GM21529 (cell line): ENCODE data around the gene LMF2.
"Not testable (repeated sequence)": the region's sequence is repeated elsewhere in the genome, so short reads cannot be mapped to it uniquely, and the experiment has no call there.

Experiments used
- ATAC-seq: cut with Tn5 transposase; IDR thresholded peaks from one replicate; pipeline ENCODE4 v1.9.1; 2021; ENCODE audit not compliant: unreplicated experiment

LMF2 gene, protein sequence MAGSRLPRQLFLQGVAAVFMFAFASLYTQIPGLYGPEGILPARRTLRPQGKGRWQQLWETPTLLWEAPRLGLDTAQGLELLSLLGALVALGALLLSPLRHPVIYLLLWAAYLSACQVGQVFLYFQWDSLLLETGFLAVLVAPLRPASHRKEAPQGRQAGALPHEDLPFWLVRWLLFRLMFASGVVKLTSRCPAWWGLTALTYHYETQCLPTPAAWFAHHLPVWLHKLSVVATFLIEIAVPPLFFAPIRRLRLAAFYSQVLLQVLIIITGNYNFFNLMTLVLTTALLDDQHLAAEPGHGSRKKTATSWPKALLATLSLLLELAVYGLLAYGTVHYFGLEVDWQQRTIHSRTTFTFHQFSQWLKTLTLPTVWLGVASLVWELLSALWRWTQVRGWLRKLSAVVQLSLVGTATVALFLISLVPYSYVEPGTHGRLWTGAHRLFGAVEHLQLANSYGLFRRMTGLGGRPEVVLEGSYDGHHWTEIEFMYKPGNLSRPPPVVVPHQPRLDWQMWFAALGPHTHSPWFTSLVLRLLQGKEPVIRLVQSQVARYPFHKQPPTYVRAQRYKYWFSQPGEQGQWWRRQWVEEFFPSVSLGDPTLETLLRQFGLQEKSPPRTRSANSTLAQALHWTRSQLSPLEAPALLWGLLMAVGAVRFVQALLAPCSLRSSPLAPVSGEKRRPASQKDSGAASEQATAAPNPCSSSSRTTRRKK

DNA sequence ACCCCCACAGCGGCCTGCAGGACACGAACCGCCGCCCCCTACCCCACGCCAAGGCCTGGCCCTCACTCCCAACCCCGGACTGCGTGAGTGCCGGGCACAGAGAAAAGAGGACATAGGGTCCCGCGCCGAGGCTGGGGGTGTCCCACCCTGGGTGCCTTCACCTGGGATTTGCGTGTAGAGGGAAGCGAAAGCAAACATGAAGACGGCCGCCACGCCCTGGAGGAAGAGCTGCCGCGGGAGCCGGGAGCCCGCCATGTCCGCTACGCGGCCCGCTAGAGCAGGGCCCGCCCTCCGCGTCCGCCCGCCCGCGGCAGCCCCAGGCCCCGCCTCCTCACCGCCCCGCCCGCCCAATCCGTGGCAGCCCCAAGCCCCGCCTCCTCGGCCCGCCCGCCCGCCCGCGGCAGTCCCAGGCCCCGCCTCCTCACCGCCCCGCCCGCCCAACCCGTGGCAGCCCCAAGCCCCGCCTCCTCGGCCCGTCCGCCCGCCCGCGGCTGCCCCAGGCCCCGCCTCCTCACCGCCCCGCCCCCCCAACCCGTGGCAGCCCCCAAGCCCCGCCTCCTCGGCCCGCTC lies at the start of gene LMF2:
TSS of gene LMF2 (minus strand) at position 282 of the 570 bp plus-strand sequence. CDS start at position 255, 27 bp downstream.
- ATAC-seq = peak; percentile 55

- ATAC-seq = no peak
Measured at GRCh38 chr22:50556703-50557102, 49.2 kb upstream of the LMF2 start.

DNA sequence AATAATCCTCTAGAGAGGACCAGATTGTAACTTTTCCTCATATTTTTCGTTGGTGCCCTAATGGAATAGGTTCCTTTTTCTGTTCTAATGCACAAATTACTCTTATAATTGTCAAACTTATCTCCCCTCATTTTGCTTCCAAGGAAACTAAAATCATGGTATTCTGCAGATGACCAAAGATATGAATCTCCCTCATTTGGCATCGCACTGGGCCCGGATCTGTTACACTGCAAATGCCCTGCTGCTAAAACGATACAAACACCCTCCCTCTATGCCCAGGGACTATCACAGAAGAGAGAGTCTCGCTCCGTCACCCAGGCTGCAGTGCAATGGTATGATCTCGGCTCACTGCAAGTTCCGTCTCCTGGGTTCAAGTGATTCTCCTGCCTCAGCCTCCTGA lies 45.8 kb upstream of the LMF2 start:
- ATAC-seq = no peak

- ATAC-seq = no peak
Measured at GRCh38 chr22:50551160-50551752, 43.8 kb upstream of the LMF2 start.

- no peak for ATAC-seq
Measured at GRCh38 chr22:50550395-50550794, 42.9 kb upstream of the LMF2 start.

DNA sequence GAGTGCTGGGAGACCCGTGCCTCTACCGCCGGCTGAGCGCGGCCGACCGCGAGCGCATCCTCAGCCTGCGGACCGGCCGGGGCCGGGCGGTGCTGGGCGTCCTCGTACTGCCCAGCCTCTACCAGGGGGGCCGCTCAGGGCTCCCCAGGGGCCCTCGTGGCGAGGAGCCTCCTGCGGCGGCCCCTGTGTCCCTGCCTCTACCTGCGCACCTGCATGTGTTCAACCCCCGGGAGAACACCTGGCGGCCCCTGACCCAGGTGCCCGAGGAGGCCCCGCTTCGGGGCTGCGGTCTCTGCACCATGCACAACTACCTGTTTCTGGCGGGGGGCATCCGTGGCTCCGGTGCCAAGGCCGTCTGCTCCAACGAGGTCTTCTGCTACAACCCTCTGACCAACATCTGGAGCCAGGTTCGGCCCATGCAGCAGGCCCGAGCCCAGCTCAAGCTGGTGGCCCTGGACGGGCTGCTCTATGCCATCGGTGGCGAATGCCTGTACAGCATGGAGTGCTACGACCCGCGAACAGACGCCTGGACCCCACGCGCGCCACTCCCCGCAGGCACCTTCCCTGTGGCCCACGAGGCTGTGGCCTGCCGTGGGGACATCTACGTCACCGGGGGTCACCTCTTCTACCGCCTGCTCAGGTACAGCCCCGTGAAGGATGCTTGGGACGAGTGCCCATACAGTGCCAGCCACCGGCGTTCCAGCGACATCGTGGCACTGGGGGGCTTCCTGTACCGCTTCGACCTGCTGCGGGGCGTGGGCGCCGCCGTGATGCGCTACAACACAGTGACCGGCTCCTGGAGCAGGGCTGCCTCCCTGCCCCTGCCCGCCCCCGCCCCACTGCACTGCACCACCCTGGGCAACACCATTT lies 41.7 kb upstream of the LMF2 start:
- ATAC-seq = no peak

DNA sequence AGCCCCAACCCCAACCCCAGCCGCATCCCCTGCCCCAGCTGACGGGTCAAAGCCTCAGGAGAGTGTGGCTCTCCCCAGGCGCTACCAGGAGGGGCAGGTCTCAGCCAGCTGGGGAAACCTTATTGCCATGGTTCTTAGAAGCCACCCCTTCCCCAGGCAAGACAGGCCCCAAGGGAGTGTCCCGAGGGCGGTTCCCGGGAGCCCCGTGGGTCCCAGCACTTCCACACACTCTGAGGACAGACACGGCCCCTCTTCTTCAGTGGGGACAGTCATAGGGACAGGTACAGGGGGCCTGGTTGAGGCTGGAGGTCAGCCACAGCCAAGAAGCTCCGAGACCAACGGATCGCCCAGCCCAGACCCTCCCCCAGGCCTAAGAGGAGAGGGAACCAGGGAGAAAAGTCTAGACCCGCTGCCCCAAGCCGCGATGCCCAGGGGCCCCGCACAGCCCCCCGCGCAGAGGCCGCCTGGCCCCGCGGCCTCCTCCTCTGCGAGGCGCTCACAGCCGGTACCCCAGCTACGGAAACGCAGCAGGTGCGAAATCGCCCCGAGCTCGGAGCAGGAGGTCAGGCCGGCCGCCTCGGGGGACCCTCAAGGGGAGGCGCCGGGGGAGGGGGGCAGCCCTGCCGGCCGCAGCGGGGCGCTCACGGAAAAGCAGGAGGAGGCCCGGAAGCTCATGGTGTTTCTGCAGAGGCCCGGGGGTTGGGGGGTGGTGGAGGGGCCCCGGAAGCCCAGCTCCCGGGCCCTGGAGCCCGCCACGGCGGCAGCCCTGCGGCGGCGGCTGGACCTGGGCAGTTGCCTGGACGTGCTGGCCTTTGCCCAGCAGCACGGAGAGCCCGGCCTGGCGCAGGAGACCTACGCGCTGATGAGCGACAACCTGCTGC lies 40.8 kb upstream of the LMF2 start:
- no peak for ATAC-seq

DNA sequence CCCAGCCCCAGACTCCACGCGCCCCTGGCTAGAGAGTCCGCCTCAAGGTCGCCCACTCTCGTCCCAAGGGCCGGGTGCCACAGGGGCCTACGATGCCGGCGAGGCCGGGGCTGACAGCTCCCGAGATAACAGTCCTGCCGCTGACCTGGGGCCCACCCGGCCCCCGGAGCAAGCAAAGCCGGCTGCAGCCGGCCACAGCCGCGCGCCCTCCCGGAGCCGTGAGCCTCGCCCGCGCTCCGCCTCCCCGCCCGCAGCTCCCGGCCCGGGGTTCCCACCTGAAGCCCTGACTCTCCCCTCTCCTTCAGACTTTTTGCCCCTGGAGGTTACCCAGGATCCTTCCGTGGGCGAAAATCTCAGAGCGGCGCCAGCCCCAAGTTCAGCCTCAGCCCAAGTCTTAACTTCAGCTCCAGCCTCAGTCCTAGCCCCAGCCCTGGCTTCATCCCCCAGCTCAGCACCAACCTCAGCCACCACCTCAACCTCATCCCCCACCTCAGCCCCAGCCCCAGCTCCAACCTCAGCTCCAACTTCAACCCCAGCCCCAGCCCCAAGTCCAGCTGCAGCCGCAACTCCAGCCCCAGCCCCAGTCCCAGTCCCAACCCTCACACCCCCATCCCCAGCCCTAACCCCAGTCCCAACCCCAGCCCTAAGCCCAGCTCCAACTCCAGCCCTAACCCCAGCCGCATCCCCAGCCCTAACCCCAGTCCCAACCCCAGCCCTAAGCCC lies 39.9 kb upstream of the LMF2 start:
- no peak for ATAC-seq

DNA sequence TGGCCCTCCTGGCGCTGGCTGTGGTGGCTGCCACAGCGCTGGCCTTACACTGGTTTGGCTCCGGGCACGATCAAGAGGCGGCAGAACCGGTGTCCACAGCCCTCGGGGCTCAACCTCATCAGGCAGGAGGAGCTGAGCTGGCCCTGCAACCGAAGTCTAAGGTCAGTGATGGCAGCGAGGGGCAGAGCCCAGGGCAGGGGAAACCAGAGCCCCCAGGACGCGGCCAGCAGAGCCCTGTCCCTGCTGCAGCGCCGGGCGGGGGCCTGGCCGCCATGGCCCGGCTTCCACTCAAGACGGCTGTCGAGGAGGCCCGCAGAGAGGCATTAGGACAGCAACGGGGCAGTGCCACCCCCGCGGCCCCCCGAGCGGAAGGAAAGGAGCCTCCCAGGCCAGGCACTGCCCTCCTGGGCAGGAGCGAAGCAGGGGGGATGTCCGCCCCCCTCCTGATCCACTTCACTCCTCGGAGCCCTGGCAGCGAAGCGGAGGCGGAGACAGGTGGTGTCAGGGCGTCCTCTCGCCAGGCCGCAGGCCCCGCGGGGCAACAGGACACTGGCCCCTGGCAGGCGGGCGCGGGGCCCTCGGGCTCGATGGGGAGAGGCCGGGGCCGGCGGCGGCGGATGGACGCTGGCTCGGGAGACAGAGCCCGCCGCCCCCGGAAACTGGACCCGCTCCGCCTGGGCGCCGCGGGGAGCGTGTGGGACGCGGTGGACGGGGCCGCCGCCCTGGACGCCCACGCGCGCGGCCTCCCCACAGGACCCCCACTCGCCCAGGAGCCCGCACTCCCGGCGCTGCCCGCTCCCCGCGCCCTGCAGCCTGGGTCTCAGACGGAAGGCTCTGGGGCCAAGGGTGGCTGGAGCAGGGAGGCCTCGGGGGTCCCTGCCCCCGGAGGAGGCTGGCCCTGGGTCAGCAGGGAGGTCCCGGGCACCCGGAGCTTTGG lies 39.1 kb upstream of the LMF2 start:
- no peak for ATAC-seq

- no peak for ATAC-seq
Measured at GRCh38 chr22:50545522-50546325, 38.2 kb upstream of the LMF2 start, which contains the start of gene KLHDC7B. Gene KLHDC7B (plus strand): TSS chr22:50545899. CDS start chr22:50546244, 345 bp downstream.

DNA sequence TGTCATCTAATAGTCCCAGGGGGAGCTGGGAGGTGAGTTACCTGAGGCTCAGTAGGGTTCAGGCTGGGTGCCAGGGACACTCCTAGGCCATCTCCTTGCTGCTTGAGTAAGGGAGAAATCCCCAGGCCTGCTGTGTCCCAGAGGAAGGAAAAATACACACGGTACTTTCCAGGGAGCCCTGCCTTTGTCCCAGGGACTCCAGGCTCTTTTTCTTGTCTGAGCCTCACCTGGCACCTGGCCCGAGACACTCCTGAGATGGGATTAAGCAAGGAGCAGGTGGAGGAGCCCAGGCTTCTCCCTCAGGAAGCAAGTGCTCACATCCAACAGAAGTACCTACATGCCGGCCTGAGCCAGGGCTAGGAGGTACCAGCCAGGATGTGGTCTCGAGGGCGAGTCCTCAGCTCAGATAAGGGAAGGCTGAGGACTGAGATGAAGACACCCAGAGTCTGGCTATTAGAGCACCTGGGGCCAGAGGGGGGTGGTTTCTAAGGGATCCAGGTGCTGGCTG lies 37.3 kb upstream of the LMF2 start:
- no peak for ATAC-seq

GRCh38 chr22:50544078-50544745 lies 36.7 kb upstream of the LMF2 start:
- no peak for ATAC-seq

GRCh38 chr22:50542416-50542927 lies 35.0 kb upstream of the LMF2 start:
- no peak for ATAC-seq

- not testable (repeated sequence) for ATAC-seq
Measured at GRCh38 chr22:50541667-50542026, 34.1 kb upstream of the LMF2 start.

DNA sequence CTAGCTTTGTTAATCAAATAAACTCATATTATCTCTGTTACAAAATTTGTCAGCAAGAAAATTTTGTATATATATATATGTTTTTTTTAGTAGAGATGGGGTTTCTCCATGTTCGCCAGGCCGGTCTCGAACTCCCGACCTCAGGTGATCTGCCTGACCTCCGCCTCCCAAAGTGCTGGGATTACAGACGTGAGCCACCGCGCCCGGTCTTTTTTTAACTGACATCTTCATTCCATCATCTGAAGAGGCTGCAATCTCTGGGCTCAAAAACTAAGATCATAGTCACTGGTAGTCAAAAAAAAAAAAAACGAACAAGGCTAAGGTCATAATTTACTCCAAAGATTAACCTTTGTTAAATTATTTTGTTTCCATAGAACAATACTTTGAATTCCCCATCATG lies 32.9 kb upstream of the LMF2 start:
- ATAC-seq = no peak

DNA sequence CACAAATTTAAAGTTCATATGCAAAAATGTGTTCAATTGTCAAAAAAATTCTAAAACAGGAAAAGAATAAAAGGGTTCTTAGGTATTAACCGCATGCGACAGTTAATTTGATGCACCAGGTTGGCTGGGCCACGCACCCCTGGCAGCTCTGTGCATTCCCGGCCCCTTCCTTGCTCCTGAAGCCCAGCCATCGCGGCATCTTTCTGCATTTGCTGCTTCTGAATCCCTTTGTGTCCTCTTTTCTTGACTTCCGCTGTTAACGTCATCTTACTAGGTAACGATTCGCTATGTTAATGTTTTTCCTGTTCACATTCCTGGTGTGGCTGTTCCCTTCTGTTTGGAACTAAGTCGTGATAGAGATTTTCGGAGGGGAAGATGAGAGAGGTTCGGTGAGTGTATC lies 30.3 kb upstream of the LMF2 start:
- no peak for ATAC-seq
